Endothelial cell of umbilical vein (primary cell): ENCODE results near the gene PAX3. TPM values are rescaled to one million over a fixed set of nuclear protein-coding genes. Genes with fewer than 3 reads are reported as not detected.

Experiments used
- BruUV-seq: library from RNA; stranded (reverse); fragments of 400-500 nt; replicated peaks from 2 replicates; lab custom pipeline; 2021; lab: Mats Ljungman, UMichigan
- CTCF ChIA-PET: fragments of 300-600, 350-600 bp; sonication (Branson Sonifier 250); formaldehyde crosslinking; loops from one replicate; lab custom pipeline; 2021; ENCODE audit warnings: antibody characterized with exemption, inconsistent platforms; lab: Charles Lee
- POLR2A ChIA-PET: fragments of 300-600, 350-600 bp; sonication (Branson Sonifier 250); formaldehyde crosslinking; loops from one replicate; lab custom pipeline; 2021; ENCODE audit warnings: antibody characterized with exemption, inconsistent platforms; lab: Charles Lee
- DNase-seq: peaks from one replicate; pipeline ENCODE4 v3.0.0-alpha.2; 2011; ENCODE audit warnings: low read depth, low spot score
- FAIRE-seq: peaks from 2 replicates; lab custom pipeline; 2011; peaks lifted over from hg19 to GRCh38; lab: Jason Lieb, UNC
- H2AFZ ChIP-seq: 2 replicates; pipeline ENCODE4 v1.6.0; 2012; ENCODE audit warnings: low read depth, low read length, control low read depth, inconsistent platforms
- H3K27ac ChIP-seq: 2 replicates; pipeline ENCODE4 v1.5.1; 2011; ENCODE audit warnings: low read depth, mild to moderate bottlenecking, control low read depth, low read length, moderate library complexity; ENCODE audit not compliant: insufficient read depth
- H3K27me3 ChIP-seq, 2 experiments: 2 replicates each; pipeline versions ENCODE4 v1.6.0 to v1.6.1; 2011; ENCODE audit warnings: low read length in 2 of 2, mixed read lengths in 1 of 2; ENCODE audit not compliant: control insufficient read depth in 2 of 2, insufficient read depth in 2 of 2
- H3K36me3 ChIP-seq, 2 experiments: 2 replicates in 1 of 2; 3 replicates in 1 of 2; pipeline ENCODE4 v1.5.1; 2011; ENCODE audit warnings: low read length in 2 of 2, mild to moderate bottlenecking in 1 of 2, moderate library complexity in 1 of 2; ENCODE audit not compliant: control insufficient read depth in 2 of 2, insufficient read depth in 2 of 2; ENCODE audit errors: extremely low read depth in 1 of 2
- H3K4me1 ChIP-seq: 3 replicates; pipeline ENCODE4 v1.5.1; 2011; ENCODE audit warnings: mild to moderate bottlenecking, low read length; ENCODE audit not compliant: control insufficient read depth, insufficient read depth; ENCODE audit errors: extremely low read depth
- H3K4me2 ChIP-seq: 2 replicates; pipeline ENCODE4 v1.6.1; 2011; ENCODE audit warnings: low read length, control low read depth, mixed read lengths; ENCODE audit not compliant: insufficient read depth
- H3K4me3 ChIP-seq, 3 experiments: fragments of 200-600 bp in 1 of 3; sonication (generic), shearing (Covaris generic) in 1 of 3; replicated peaks in 1 of 3; 2 replicates each; pipeline ENCODE4 v1.5.1; 2011 to 2016; ENCODE audit warnings: control low read depth in 3 of 3, low read length in 3 of 3, mild to moderate bottlenecking in 2 of 3, inconsistent platforms in 1 of 3, low read depth in 1 of 3, moderate library complexity in 1 of 3; ENCODE audit not compliant: insufficient read depth in 1 of 3
- H3K79me2 ChIP-seq: 2 replicates; pipeline ENCODE4 v1.6.0; 2012; ENCODE audit warnings: low read length, inconsistent platforms; ENCODE audit not compliant: control insufficient read depth, insufficient read depth
- H3K9ac ChIP-seq: replicated peaks from 2 replicates; pipeline ENCODE3; 2011; ENCODE audit warnings: low read length, control low read depth; ENCODE audit not compliant: insufficient read depth; ENCODE audit errors: extremely low read depth
- H3K9me1 ChIP-seq: replicated peaks from 3 replicates; pipeline ENCODE4 v1.6.0; 2011; ENCODE audit warnings: mild to moderate bottlenecking, low read length; ENCODE audit not compliant: control insufficient read depth, insufficient read depth; ENCODE audit errors: extremely low read depth
- H3K9me3 ChIP-seq: replicated peaks from 2 replicates; pipeline ENCODE4 v1.5.1; 2012; ENCODE audit warnings: low read length, inconsistent platforms; ENCODE audit not compliant: control insufficient read depth, insufficient read depth
- H4K20me1 ChIP-seq: replicated peaks from 2 replicates; pipeline ENCODE3; 2011; ENCODE audit warnings: mild to moderate bottlenecking, low read length; ENCODE audit not compliant: control insufficient read depth, insufficient read depth; ENCODE audit errors: extremely low read depth
- EZH2 ChIP-seq: IDR thresholded peaks from 2 replicates; pipeline ENCODE4 v1.6.1; 2012; ENCODE audit warnings: borderline replicate concordance, low read depth, mild to moderate bottlenecking, moderate library complexity, low read length, inconsistent platforms; ENCODE audit not compliant: severe bottlenecking
- FOS ChIP-seq: IDR thresholded peaks from 2 replicates; pipeline ENCODE4 v1.6.1; 2011; ENCODE audit warnings: mild to moderate bottlenecking, low read length, moderate library complexity, borderline replicate concordance; ENCODE audit not compliant: insufficient read depth
- GATA2 ChIP-seq: IDR thresholded peaks from 2 replicates; pipeline ENCODE4 v1.7.0; 2011; ENCODE audit warnings: low read depth, mild to moderate bottlenecking, moderate library complexity, mixed read lengths, low read length; ENCODE audit not compliant: insufficient read length, insufficient read depth
- JUN ChIP-seq: IDR thresholded peaks from 2 replicates; pipeline ENCODE4 v1.6.1; 2011; ENCODE audit warnings: borderline replicate concordance, low read depth; ENCODE audit not compliant: insufficient read length, insufficient read depth
- MYC ChIP-seq: IDR thresholded peaks from one replicate; pipeline ENCODE4 v1.6.1; 2011; ENCODE audit warnings: mild to moderate bottlenecking, low read depth, low read length
- POLR2A ChIP-seq: IDR thresholded peaks from 2 replicates; pipeline ENCODE4 v1.6.1; 2012; ENCODE audit warnings: low read depth, mild to moderate bottlenecking, control low read depth, low read length
- POLR2AphosphoS5 ChIP-seq: IDR thresholded peaks from 2 replicates; pipeline ENCODE4 v1.6.1; 2012; ENCODE audit warnings: low read depth, mild to moderate bottlenecking, control low read depth, low read length, moderate library complexity; ENCODE audit not compliant: insufficient read depth
- dilution Hi-C: fragments of 300-500 bp; cut with MboI; formaldehyde crosslinking; loops from one replicate; pipeline ENCODE4 v1.15.0; 2019; ENCODE audit warnings: low sequenced_read_pairs; ENCODE audit not compliant: extremely low pct_ligation_motif_present
- intact Hi-C: fragments of 100-400 bp; cut with micrococcal nuclease; formaldehyde crosslinking; loops from one replicate; pipeline ENCODE4 v1.10.0; 2022
- polyA plus RNA-seq, 4 experiments: library from polyadenylated mRNA; depleted of rRNA in 3 of 4; stranded (reverse) in 3 of 4; unstranded in 1 of 4; fragments of >200 nt; gene quantifications; 2 replicates each; pipeline versions ENCODE4 v1.2.1 to v1.2.3, GENCODE V29; 2011 to 2012; ENCODE audit warnings: missing spikeins in 1 of 4
- total RNA-seq: library from RNA; stranded (reverse); gene quantifications from 2 replicates; pipeline ENCODE4 v1.2.3, GENCODE V29; 2021
- TF ChIP-seq, protein P1 (sequence below), 2 donors: IDR thresholded peaks; 1 replicate in 1 of 2; 2 replicates in 1 of 2; pipeline ENCODE4 v1.5.1; 2011; ENCODE audit warnings: low read length in 2 of 2, mild to moderate bottlenecking in 2 of 2, moderate library complexity in 2 of 2, control low read depth in 1 of 2, inconsistent platforms in 1 of 2, low read depth in 1 of 2; ENCODE audit not compliant: insufficient read depth in 1 of 2; ENCODE audit errors: extremely low read depth in 1 of 2
- TF ChIP-seq, protein P2 (sequence below): IDR thresholded peaks from 2 replicates; pipeline ENCODE4 v1.6.1; 2011; ENCODE audit not compliant: insufficient read depth, insufficient read length

The PAX3 gene
- total and polyA plus RNA-seq, 2 donors (not counting 3 experiments of a cell fraction or from before 2014, with no cell fraction given), result not detected

DNA sequence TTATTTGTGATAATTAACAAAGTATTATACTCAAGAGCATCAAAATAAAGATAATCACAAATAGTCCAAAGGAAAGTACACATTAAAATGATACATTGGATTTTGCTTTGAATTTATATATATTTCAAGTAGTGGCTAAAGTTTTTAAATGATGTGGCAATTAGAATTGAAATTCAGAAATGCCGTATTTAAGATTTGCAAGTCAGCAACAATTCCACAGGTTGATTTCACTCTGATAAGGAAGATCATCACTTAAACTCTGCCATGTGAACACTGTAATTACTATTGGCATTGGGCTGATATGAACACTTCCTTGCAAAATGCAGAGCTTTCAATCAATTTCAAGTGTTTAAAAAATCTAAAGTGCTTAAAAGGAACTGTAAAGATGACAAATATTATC lies 39.6 kb upstream of the PAX3 start:
- H3K9me1 ChIP-seq, result no peaks in the 10 kb centered on the region
- no peaks in the 10 kb centered on the region for H3K79me2 ChIP-seq
- no peak for FAIRE-seq
- no peaks in the 10 kb centered on the region for H3K4me1 ChIP-seq
- no peaks in the 10 kb centered on the region for H4K20me1 ChIP-seq
- no peak overlapping the region for H3K9ac ChIP-seq
- no peak overlapping the region for H3K4me2 ChIP-seq
- no peak overlapping the region for H3K4me3 ChIP-seq
- no TSS peak for BruUV-seq
- H3K27me3 ChIP-seq, result peaks cover 2 to 5% of the 10 kb centered on the region in 2 experiments
- intact Hi-C loops (no loop called here), dilution Hi-C loops (no loop called here)
- no peak for DNase-seq
- ChIA-PET POLR2A (no interaction called here), CTCF (interaction anchor here (0.8 to 1.2 kb wide), 2 partner anchors 16 to 224 kb away, joined by 3 read pairs; no protein-coding TSS in a partner anchor)
- H3K36me3 ChIP-seq, result no peaks in the 10 kb centered on the region
- no peak overlapping the region for H2AFZ ChIP-seq
- TF ChIP-seq GATA2 (no peak), POLR2A (no peak), POLR2AphosphoS5 (no peak), EZH2 (no peak), MYC (no peak), JUN (no peak), FOS (no peak)
- TF ChIP-seq, protein P1, sequence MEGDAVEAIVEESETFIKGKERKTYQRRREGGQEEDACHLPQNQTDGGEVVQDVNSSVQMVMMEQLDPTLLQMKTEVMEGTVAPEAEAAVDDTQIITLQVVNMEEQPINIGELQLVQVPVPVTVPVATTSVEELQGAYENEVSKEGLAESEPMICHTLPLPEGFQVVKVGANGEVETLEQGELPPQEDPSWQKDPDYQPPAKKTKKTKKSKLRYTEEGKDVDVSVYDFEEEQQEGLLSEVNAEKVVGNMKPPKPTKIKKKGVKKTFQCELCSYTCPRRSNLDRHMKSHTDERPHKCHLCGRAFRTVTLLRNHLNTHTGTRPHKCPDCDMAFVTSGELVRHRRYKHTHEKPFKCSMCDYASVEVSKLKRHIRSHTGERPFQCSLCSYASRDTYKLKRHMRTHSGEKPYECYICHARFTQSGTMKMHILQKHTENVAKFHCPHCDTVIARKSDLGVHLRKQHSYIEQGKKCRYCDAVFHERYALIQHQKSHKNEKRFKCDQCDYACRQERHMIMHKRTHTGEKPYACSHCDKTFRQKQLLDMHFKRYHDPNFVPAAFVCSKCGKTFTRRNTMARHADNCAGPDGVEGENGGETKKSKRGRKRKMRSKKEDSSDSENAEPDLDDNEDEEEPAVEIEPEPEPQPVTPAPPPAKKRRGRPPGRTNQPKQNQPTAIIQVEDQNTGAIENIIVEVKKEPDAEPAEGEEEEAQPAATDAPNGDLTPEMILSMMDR (IDR thresholded peaks at IDR 0.05; ENCODE audit: extremely low read depth in 1 of 2, insufficient read depth in 1 of 2, low read depth in 1 of 2, low read length in 2 of 2), result no peak
- TF ChIP-seq, protein P2, sequence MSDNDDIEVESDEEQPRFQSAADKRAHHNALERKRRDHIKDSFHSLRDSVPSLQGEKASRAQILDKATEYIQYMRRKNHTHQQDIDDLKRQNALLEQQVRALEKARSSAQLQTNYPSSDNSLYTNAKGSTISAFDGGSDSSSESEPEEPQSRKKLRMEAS, result no peak
- H3K9me3 ChIP-seq, result no peaks in the 10 kb centered on the region
- H3K27ac ChIP-seq, result no peak overlapping the region
